Memory B cell (primary cell): ENCODE results near the gene SCGB2B2.
A peak's percentile ranks its signal among the peaks of the same experiment; 100 is the strongest.
"Not testable (repeated sequence)": the region's sequence is repeated elsewhere in the genome, so short reads cannot be mapped to it uniquely, and the experiment has no call there.

Source experiments
- ATAC-seq: fragments of 150-1000 bp; cut with Tn5 transposase; 2 replicates; pipeline ENCODE4 v1.10.0; 2021; ENCODE audit warnings: low read depth, mild to moderate bottlenecking, moderate library complexity
- DNase-seq, 2 donors: peaks; one replicate each; pipeline ENCODE4 v3.0.0; 2022; ENCODE audit warnings: low spot score in 2 of 2
- H3K27ac Mint-ChIP-seq: one replicate; pipeline ENCODE4 v1.8.0; 2022; ENCODE audit warnings: mild to moderate bottlenecking, moderate library complexity, mixed read lengths
- H3K27me3 Mint-ChIP-seq: one replicate; pipeline ENCODE4 v1.8.0; 2022; ENCODE audit warnings: mixed read lengths
- H3K36me3 Mint-ChIP-seq: one replicate; pipeline ENCODE4 v1.8.0; 2022; ENCODE audit warnings: mild to moderate bottlenecking, mixed read lengths
- H3K4me1 Mint-ChIP-seq: one replicate; pipeline ENCODE4 v1.8.0; 2022; ENCODE audit warnings: mixed read lengths
- H3K4me3 Mint-ChIP-seq: one replicate; pipeline ENCODE4 v1.8.0; 2022; ENCODE audit warnings: mild to moderate bottlenecking, moderate library complexity, mixed read lengths
- H3K9me3 Mint-ChIP-seq: one replicate; pipeline ENCODE4 v1.8.0; 2022; ENCODE audit warnings: mixed read lengths

The SCGB2B2 gene

DNA sequence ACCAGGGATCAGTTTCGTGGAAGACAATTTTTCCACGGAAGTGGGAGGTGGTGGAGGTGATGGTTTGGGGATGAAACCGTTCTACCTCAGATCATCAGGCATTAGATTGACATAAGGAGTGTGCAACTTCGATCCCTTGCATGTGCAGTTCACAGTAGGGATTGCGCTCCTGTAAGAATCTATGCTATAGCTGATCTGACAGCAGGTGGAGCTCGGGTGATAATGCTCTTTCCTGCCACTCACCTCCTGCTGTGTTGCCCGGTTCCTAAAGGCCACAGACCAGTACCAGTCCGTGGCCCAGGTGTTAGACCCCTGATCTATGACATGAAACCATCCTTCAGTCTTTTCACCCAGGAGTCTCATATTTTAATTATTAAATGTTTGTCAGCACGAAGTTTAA, 4.5 kb upstream of the SCGB2B2 start:
- ATAC-seq (no peak), DNase-seq (no peak)
- H3K4me1 Mint-ChIP-seq: peaks cover 9% of the 10 kb centered on the region
- H3K27ac Mint-ChIP-seq: no peak overlapping the region
- no peak overlapping the region for H3K4me3 Mint-ChIP-seq
- H3K27me3 Mint-ChIP-seq: no peaks in the 10 kb centered on the region
- peaks cover 15% of the 10 kb centered on the region for H3K9me3 Mint-ChIP-seq
- H3K36me3 Mint-ChIP-seq: peaks cover 53% of the 10 kb centered on the region

DNA sequence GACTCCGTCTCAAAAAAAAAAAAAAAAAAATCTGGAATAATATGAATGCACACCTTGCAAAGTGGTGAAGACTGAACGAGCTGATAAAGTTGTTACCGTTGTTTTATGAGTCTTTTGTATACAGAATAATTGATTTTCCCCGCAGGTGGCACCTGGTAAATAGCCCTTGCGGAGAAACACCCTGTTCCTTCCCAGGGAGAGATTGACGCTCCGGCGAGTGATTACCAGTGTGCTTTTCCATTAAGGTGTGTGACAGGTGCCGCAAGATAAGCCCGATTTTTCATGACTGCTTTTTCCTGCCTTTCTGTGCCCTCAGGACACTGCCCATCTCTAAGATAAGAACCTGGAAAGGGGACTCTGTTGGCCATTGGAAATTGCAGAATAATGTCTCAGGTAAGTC, 1.5 kb upstream of the SCGB2B2 start:
- DNase-seq (no peak), ATAC-seq (no peak)
- H3K27ac Mint-ChIP-seq: peak overlapping the region; percentile 99
- peaks cover 41% of the 10 kb centered on the region for H3K36me3 Mint-ChIP-seq
- peaks cover 3% of the 10 kb centered on the region for H3K27me3 Mint-ChIP-seq
- peaks cover 11% of the 10 kb centered on the region for H3K9me3 Mint-ChIP-seq
- peak overlapping the region; percentile 99 for H3K4me3 Mint-ChIP-seq
- peaks cover 12% of the 10 kb centered on the region for H3K4me1 Mint-ChIP-seq

DNA sequence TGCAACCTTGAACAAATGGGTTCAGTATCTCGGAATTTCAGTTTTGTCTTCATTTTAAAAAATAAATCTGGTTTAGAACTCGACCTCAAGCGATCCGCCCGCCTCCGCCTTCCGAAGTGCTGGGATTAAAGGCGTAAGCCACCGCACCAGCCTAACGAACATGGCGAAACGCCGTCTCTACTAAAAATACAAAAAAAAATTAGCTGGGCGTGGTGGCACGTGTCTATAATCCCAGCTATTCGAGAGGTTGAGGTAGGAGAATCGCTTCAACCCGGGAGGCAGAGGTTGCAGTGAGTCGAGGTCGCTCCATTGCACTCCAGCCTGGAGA, 1.1 kb upstream of the SCGB2B2 start:
- peaks cover 40% of the 10 kb centered on the region for H3K36me3 Mint-ChIP-seq
- H3K27me3 Mint-ChIP-seq: peaks cover 3% of the 10 kb centered on the region
- peaks cover 12% of the 10 kb centered on the region for H3K4me1 Mint-ChIP-seq
- peak overlapping the region; percentile 99 for H3K27ac Mint-ChIP-seq
- H3K9me3 Mint-ChIP-seq: peaks cover 10% of the 10 kb centered on the region
- no peak for DNase-seq
- ATAC-seq: no peak
- peak overlapping the region; percentile 99 for H3K4me3 Mint-ChIP-seq

DNA sequence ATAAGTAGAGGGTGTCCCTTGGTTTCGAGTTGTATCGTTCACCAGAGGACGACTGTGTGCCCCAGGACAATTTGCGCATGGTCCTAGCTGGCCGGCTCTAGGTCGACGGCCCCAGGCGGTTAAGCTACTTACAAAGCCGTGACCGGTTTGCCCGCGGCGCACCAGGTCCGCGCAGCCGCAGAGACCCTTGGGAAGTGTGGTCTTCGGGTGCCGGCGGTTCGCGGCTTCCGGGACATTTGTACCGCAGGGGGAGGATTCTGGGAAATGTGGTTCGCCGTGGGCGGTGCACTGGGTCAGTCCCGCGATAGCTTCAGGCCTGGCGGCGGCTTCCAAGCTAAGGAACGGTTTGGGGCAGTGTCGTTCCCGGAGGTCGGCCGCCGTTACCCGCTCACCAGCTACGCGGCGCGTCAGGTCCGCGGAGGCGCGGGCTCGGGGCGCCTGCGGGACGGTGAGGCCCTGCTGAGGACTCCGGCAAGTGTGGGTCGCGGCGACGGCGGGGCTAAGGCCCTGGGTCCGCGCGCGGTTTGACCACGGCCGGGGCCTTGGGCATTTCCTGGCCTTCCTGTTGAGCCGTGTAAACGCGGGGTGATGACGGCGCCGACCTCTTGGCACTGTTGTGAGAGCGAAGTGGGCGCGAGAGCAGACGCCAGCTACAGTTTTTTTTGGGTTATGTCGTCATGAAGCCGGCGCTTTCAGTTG, 576 bp upstream of the SCGB2B2 start, which contains the start of gene ZNF302:
Gene ZNF302 (plus strand): TSS at position 293 of the 699 bp plus-strand sequence. CDS start 1,127 bp downstream, outside the sequence.
- DNase-seq (peak; percentile 88), ATAC-seq (peak; percentile 89)
- Mint-ChIP-seq H3K27me3 (peaks cover 5% of the 10 kb centered on the region), H3K4me1 (peaks cover 14% of the 10 kb centered on the region), H3K9me3 (peaks cover 7% of the 10 kb centered on the region), H3K27ac (peak within 1 kb of the TSS; percentile 99), H3K4me3 (peak within 1 kb of the TSS; percentile 99), H3K36me3 (peaks cover 39% of the 10 kb centered on the region)

DNA sequence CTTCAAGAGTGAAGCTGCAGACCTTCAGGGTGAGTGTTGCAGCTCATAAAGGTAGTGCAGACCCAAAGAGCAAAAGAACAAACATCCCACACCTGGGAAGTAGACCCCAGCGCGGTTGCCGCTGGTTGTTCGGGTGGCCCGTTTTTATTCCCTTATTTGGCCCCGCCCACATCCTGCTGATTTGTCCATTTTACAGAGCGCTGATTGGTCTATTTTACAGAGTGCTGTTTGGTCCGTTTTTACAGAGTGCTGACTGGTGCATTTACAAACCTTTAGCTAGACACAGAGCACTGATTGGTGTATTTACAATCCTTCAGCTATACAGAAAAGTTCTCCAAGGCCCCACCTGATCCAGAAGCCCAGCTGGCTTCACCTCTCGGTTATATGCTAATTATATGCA, 1.0 kb downstream of the SCGB2B2 start:
- Mint-ChIP-seq H3K36me3 (peaks cover 33% of the 10 kb centered on the region), H3K9me3 (peaks cover 7% of the 10 kb centered on the region), H3K4me1 (peaks cover 14% of the 10 kb centered on the region), H3K27ac (no peak overlapping the region), H3K4me3 (no peak overlapping the region), H3K27me3 (peaks cover 5% of the 10 kb centered on the region)
- DNase-seq: no peak
- no peak for ATAC-seq

DNA sequence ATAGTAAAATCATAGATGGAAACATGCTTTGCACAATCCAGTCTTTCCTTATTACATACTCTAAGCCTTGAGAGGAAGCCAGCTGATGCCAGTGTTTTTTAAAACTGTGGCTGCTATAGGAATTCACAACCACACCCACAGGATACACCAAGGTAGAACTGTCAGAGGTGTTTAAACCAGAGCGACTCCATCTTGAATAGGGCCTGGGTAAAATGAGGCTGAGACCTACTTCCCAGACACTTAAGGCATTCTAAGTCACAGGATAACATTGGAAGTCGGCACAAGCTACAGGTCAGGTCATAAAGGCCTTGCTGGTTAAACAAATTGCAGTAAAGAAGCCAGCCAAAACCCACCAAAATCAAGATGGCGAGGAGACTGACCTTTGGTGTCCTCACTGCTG, 1.7 kb downstream of the SCGB2B2 start:
- no peak for ATAC-seq
- Mint-ChIP-seq H3K4me1 (peaks cover 14% of the 10 kb centered on the region), H3K27ac (no peak overlapping the region), H3K9me3 (peaks cover 5% of the 10 kb centered on the region), H3K4me3 (no peak overlapping the region), H3K36me3 (peaks cover 26% of the 10 kb centered on the region), H3K27me3 (peaks cover 5% of the 10 kb centered on the region)
- DNase-seq: no peak

DNA sequence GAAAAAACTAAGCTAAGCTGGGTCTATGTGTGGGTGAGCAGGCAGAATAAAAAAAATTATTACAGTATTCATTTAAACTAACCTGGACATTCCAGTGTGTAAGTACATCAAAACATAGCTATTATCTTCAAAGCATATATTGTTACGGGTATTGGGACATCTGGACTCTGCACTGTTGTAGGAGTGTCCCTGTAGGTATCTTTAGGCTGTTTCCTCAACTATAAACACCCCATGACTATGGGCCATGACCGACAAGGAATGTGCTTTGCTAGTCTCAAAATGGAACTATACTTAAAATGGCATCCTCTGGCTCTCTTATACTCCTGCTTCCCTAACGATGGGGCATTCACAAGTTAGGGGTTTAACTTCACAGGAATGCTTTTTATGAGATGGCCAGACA, 3.4 kb downstream of the SCGB2B2 start:
- DNase-seq: no peak
- H3K27ac Mint-ChIP-seq: no peak overlapping the region
- ATAC-seq: no peak
- H3K4me3 Mint-ChIP-seq: no peak overlapping the region
- no peaks in the 10 kb centered on the region for H3K9me3 Mint-ChIP-seq
- H3K4me1 Mint-ChIP-seq: peaks cover 7% of the 10 kb centered on the region
- H3K27me3 Mint-ChIP-seq: peaks cover 5% of the 10 kb centered on the region
- peaks cover 11% of the 10 kb centered on the region for H3K36me3 Mint-ChIP-seq

DNA sequence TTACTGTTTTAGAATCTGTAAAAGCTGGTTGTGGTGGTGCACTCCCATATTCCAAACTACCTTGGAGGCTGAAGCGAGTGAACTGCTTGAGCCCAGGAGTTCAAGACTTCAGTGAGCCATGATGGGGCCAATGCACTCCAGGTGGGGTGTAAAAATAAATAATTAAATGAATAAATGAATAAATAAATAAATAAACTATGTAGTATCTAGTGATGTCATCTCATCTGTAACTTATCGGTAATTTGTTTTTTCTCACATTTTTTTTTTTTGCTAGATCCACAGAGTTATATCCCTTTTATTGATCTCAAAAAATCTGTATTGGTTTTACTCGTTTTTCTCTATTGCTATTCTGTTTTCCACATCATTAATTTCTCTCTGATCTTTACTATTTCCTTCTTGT, 5.0 kb downstream of the SCGB2B2 start:
- H3K36me3 Mint-ChIP-seq: peaks cover 11% of the 10 kb centered on the region
- H3K4me3 Mint-ChIP-seq: no peak overlapping the region
- ATAC-seq: no peak

DNA sequence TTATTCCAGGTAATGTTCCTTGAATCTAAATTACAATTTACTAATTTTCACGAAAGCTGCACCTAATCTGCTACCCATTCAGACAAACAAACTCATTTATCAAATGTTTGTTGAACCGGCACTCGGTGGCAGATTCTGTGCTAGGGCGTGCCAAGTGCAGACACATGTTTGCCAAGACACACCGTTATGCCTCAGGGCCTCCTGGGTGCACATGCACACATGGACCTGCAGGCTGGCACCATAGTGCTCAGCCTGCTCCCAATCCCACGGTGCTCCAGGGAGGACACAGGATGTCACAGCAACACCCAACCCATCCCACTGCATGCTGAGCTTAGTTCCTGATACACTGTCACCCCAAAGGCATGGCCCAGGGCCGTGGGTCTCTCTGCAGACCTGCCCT, 7.7 kb downstream of the SCGB2B2 start:
- Mint-ChIP-seq H3K27me3 (peaks cover 2% of the 10 kb centered on the region), H3K27ac (no peak overlapping the region), H3K4me3 (no peak overlapping the region), H3K36me3 (peaks cover 8% of the 10 kb centered on the region), H3K9me3 (no peaks in the 10 kb centered on the region), H3K4me1 (peaks cover 11% of the 10 kb centered on the region)
- ATAC-seq: no peak
- DNase-seq: no peak

More for the DNA sequence above, 5.0 kb downstream of the SCGB2B2 start:
- Mint-ChIP-seq H3K27me3 (peaks cover 5% of the 10 kb centered on the region), H3K9me3 (no peaks in the 10 kb centered on the region), H3K4me1 (peaks cover 11% of the 10 kb centered on the region), H3K27ac (no peak overlapping the region)
- DNase-seq: no peak

DNA sequence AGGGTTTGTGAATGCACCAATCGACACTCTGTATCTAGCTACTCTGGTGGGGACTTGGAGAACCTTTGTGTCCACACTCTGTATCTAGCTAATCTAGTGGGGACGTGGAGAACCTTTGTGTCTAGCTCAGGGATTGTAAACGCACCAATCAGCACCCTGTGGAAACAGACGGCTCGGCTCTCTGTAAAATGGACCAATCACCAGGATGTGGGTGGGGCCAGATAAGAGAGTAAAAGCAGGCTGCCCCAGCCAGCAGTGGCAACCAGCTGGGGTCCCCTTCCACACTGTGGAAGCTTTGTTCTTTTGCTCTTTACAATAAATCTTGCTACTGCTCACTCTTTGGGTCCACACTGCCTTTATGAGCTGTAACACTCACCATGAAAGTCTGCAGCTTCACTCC, 8.3 kb downstream of the SCGB2B2 start:
- not testable (repeated sequence) for H3K4me3 Mint-ChIP-seq, H3K27me3 Mint-ChIP-seq, DNase-seq, H3K27ac Mint-ChIP-seq, ATAC-seq, H3K36me3 Mint-ChIP-seq, H3K9me3 Mint-ChIP-seq
- peaks cover 11% of the 10 kb centered on the region for H3K4me1 Mint-ChIP-seq

DNA sequence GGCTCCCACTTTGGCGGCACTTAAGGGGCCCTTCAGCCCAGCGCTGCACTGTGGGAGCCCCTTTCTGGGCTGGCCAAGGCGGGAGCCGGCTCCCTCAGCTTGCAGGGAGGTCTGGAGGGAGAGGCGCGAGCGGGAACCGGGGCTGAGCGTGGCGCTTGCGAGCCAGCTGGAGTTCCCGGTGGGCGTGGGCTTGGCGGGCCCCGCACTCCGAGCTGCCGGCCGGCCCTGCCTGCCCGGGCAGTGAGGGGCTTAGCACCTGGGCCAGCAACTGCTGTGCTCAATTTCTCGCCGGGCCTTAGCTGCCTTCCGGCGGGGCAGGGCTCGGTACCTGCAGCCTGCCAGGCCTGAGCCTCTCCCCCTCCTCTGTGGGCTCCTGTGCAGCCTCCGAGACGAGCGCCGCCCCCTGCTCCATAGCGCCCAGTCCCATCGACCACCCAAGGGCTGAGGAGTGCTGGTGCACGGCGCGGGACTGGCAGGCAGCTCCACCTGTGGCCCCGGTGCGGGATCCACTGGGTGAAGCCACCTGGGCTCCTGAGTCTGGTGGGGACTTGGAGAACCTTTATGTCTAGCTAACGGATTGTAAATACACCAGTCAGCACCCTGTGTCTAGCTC, 8.8 kb downstream of the SCGB2B2 start:
- H3K4me3 Mint-ChIP-seq, H3K9me3 Mint-ChIP-seq, DNase-seq, H3K36me3 Mint-ChIP-seq, ATAC-seq, H3K27ac Mint-ChIP-seq, H3K27me3 Mint-ChIP-seq: not testable (repeated sequence)
- peaks cover 14% of the 10 kb centered on the region for H3K4me1 Mint-ChIP-seq

DNA sequence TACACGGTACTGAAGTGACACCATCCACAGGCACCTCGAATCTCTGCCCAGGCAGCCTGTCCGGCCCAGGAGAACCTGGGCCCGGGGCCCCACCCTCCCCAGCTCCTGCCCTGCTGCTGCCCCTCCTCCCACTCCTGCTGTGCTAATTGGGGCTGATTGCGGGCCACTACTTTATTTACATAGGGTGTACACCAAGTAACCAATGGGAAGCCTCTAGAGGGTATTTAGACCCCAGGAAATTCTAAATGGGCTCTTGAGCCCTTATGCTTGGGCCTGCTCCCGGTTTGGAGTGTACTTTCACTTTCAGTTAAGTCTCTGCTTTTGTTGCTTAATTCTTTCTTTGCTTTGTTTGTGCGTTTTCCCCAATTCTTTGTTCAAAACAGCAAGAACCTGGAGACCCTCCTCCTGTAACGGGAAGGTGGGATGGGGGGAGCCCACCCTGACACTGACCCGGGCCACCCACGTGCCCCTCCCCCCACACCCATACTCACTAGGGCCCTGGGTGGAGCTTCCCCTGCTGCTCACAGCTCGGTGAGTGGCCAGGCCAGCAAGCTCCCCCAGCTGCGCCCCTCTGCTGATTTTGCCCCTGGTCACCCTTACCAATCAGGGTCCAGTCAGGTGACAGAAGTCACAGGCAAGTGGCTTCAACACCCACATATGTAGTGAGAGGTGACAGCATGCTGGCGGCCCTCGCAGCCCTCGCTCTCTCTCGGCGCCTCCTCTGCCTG, 9.4 kb downstream of the SCGB2B2 start:
- Mint-ChIP-seq H3K4me1 (peaks cover 15% of the 10 kb centered on the region), H3K4me3 (peak overlapping the region; percentile 43), H3K36me3 (no peaks in the 10 kb centered on the region), H3K9me3 (no peaks in the 10 kb centered on the region), H3K27ac (no peak overlapping the region), H3K27me3 (no peaks in the 10 kb centered on the region)
- ATAC-seq (no peak), DNase-seq (no peak)

DNA sequence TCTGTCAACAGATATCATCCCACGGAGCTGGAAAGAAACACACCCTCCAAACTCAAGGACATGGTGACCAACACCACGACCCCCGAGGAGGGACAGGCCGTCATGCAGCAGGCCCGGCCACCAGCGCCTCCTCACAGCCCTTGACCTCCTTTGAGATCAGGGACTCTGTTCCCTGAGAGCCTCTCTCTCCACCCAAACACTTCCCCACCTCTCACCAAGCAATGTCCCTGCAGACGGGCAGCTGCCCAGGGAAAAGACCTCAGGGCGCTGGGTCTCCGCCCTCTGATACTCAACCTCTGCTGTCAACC, 10.0 kb downstream of the SCGB2B2 start:
- ATAC-seq (no peak), DNase-seq (no peak)
- H3K36me3 Mint-ChIP-seq: no peaks in the 10 kb centered on the region
- H3K4me1 Mint-ChIP-seq: peaks cover 15% of the 10 kb centered on the region
- H3K27ac Mint-ChIP-seq: no peak overlapping the region
- no peaks in the 10 kb centered on the region for H3K27me3 Mint-ChIP-seq
- H3K9me3 Mint-ChIP-seq: no peaks in the 10 kb centered on the region
- no peak overlapping the region for H3K4me3 Mint-ChIP-seq

DNA sequence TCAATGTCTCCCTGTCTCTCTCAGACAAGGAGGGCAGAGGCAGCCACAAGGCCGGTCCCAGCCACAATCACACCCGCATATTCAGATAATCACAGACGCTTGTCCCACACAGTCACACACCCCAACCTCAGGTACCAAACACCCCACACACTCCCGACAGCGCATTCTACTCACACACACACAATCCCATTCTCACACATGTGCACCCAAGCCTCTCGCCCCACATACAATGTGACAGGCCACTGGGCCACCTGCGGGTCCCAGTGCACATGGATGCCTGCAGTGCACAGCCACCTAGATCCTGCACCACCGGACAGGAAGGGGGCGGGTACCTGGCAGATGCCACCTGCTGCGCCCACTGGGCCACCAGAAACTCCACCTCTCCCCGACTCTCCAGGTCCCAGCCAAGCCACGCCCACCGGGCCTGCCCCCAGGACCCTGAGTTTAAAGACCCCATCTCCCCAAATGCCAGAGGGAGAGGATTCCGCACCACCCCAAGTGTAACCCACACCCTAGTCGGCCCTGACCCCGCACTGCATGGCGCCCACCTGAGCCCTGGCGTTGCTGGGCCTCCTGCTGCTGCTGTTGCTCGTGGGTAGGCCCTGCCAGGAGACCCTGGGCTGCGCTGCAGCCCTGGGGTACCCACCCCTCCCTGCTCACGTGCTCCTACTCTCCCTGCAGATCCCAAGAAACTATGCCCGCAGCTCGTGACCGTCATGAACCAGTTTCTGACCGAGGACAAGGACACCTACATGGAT, 10.6 kb downstream of the SCGB2B2 start:
- ATAC-seq (no peak), DNase-seq (no peak)
- no peak overlapping the region for H3K4me3 Mint-ChIP-seq
- H3K27ac Mint-ChIP-seq: no peak overlapping the region
- H3K4me1 Mint-ChIP-seq: peaks cover 15% of the 10 kb centered on the region
- no peaks in the 10 kb centered on the region for H3K9me3 Mint-ChIP-seq
- no peaks in the 10 kb centered on the region for H3K27me3 Mint-ChIP-seq
- H3K36me3 Mint-ChIP-seq: no peaks in the 10 kb centered on the region
